Femur (tissue), 1 donor: Measurements from ENCODE around the gene ZMYND8.
"Not testable (repeated sequence)": the region's sequence is repeated elsewhere in the genome, so short reads cannot be mapped to it uniquely, and the experiment has no call there.

ENCODE experiments used
- DNase-seq: peaks from one replicate; pipeline ENCODE4 v3.0.0-alpha.2; 2017

ZMYND8 gene

DNA sequence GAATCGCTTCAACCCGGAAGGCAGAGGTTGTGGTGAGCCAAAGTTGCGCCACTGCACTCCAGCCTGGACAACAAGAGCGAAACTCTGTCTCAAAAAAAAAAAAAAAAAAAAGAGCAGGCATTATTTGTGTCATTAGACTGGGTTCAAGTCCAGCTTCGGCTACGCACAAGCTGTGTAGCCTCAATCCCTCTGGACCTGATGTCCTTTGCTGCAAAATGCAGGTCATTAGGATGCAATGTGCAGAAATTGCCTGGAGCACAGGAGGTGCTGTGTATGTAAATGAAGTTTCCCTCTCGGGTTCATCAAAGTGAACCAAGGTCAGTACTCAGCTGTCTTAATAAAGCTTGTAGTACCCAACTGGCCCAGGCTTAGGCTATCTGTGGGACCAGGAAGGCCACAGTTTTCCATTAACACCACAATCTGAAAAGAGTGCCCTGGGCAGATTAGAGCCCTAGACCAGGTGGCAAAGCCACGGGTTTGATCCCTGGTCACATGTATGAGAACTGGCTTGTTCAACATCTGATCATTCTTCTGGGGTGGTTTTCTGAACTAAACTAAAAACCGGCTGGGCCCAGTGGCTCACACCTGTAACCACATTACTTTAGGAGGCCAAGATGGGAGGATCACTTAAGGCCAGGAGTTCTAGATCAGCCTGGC lies 155.3 kb downstream of the ZMYND8 start:
- DNase-seq: no peak

DNA sequence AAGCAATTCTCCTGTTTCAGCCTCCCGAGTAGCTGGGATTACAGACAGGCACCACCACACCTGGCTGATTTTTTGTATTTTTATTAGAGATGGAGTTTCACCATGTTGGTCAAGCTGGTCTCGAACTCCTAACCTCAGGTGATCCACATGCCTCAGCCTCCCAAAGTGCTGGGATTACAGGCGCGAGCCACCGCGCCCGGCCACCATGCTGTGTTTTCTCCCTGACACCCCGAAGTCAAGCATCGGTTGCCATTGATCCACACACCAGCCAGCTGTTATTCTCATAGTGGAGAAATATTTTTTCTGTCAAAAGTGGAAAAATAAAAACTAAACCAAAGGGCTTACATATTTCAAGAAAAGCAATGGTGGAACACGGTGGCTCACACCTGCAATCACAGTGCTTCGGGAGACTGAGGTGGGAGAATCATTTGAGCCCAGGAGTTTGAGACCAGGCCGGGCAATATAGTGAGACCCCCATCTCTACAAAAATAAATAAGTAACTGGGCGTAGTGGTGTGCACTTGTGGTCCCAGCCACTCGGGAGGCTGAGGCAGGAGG lies 157.4 kb downstream of the ZMYND8 start:
- DNase-seq: no peak

DNA sequence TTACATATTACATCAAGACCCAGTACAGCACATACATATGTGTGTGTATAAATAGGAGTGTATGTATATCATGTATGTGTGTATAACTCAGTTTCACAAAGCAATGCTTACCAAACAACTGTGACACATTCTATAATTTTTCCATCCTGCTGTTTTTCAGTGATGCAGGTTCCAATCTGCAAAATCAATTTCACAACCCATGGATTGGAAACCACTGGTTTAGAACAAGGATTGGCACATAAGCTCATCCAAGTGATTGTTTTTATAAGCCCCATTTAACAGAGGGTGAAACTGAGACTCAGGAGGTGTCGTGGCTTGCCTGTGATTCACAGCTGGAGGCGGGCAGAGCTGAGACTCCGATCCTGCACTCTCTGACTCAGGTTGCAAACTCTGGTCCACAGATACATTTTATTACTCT lies 158.2 kb downstream of the ZMYND8 start:
- no peak for DNase-seq

DNA sequence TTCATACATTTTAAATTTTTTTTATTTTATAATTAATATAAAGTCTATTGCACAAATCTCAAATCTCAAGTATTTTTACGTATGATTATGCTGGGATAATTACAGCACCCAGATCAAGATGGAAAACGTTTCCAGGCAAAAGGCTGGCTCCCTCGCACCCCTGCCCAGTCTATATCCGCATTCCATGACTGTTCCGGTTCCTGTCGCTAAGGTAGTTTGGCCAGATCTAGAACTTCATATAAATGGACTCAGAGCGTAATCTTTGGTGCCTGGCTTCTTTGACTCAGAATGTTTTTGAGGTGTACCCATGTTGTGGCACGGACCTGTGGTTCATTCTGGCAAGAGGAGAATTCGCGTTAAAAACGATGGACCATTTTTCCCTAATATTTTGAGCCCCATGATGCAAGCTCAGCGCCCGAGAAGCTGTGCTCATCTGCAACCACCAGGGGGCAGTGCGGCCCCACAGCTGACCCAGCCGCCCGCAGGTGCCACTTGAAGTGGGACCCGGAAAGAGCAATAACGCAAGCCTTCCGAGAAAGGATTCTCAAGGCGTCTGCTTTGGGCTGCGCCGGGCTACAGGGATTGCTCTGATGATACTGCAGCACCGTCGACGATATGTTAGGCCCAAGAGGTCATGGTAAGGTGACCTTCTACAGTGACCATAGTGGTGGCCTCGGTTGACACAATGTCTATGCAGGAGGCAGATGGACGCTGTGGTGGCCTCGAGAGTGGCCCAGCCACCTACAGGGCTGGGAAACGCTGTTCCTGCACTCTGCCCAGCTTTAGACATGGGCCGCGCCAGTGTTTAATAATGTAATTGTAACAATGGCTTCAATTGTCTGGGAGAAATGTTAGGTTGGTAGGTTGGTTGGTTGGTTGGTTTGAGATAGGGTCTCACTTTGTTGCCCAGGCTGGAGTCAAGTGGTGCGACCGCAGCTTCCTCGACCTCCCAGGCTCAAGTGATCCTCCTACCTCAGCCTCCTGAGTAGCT lies 160.1 kb downstream of the ZMYND8 start:
- DNase-seq: peak; percentile 79

DNA sequence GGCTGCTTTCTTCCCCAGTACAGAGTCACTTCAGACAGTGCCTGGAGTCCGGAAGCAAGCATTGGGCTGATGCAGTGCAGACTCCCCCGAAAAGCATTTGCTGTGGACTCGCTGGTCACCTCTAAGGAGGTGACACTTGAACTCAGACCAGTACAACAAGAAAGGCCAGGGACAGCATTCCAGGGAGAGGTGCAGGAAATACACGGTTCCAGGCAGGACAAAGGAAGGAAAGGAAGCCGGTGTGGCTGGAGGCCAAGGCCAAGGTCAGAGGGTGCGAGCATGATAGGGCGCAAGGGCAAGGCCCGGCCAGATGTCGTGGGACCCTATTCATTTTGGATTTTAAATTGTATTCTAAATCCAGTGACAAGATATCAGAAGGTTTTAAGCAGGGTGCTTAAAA lies 160.9 kb downstream of the ZMYND8 start:
- no peak for DNase-seq

DNA sequence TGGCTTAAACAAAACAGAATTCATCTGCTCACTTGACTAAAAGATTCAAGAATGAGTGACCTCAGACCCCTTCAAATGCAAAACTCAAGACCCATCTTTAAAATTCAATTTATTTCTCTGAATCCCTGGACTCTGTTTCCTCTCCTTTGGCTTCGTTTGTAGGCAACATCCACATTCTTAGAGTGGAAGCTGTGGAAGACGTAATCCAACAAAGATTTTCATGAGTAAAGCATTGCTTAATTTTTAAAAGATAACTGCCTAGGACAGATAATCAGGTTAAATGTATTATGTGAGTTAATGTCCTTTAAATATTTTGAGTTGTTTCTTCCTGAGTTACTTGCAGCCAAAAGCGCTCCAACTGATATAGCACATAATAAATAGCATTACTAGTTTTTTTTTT lies 164.5 kb downstream of the ZMYND8 start:
- no peak for DNase-seq

DNA sequence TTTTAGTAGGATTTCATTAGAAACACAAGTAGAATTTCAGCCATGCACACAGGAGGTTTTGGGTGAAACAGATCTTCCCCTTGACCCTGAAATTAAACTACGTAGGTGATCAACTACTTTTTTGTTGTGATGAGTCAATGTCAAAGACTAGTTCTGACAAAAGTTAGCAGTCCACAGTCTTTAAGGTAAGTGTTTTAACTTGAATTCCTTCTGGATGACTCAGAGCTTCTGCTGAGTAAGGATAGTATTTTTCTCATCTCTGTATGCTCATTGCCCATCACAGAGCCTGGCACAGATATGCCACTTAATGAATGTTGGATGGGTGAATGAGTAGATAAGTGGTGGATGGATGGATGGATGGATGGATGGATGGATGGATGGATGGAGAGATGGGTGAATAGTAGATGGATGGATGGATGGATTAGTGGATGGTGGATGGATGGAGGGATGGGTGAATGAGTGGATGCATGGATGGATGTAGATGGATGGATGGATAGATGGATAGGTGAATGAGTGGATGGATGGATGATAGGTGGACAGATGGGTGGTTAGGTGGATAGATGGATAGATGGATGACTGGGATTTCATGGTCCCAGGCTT lies 165.3 kb downstream of the ZMYND8 start:
- DNase-seq: no peak

DNA sequence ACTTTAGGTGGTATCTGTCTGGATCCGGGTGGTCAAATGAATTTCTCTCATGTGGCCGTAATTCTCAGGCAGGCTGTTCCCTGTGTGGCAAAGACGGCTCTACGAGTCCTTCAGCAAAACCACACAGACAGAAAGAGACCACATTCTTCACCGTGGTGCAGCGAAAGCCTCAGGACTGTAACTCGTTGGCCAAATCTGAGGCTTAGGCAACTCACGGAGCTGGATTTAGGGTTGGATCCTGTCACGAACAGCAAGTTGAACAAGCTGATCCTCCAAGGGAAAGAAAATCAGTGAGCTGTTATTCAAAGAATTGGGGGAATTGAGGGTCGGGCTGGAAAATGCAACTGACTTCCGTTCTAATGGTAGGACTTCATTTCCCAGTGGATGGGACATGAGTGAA lies 167.4 kb downstream of the ZMYND8 start:
- DNase-seq: peak; percentile 35

DNA sequence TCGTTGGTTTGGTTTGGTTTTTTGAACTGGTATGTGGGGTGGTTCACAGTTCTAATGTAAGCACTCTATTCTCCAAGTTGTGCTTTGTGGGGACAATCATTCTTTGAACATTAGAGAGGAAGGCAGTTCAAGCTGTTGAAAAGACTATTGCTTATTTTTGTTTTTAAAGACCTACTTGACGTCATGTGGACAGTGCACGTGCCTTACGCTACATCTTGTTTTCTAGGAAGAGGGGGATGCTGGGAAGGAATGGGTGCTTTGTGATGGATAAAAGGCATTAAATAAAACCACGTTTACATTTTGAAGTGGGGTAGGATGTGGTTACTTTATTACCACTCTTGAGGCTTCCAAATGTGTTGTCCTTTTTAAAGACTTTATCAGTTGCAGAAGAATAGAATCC lies 168.0 kb downstream of the ZMYND8 start:
- no peak for DNase-seq

DNA sequence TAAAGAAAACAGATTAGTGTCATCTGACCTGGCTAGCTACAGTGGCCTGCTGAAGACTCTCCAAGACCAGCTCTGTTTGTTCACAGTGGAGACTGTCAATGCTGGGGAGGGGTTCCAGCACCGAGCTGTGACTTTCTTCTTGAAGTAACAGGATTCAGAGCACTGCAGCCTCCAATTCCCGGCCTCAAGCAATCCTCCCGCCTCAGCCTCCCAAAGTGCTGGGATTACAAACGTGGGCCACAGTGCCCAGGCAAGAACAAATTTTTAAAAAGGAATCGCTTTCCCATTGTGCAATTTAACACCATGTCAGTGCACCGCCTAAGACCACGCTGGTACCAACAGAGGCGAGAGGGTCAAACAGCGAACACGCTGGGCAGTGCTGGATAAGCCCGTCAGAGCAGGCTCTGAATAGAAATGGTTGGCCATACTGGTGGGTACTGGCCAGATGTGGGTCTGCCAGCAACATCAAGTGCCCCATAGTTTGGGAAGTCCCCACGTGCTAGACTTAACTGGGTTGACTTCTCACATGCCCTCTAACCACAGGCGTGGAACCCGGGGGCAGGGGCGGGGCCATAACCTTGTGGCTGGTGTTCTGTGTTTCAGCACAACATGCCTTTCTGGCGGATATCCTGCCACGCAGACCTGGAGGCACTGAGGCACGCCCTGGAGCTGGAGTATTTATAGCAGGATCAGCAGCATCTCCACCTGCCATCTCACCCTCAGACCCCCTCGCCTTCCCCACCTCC lies 168.9 kb downstream of the ZMYND8 start:
- DNase-seq: no peak

DNA sequence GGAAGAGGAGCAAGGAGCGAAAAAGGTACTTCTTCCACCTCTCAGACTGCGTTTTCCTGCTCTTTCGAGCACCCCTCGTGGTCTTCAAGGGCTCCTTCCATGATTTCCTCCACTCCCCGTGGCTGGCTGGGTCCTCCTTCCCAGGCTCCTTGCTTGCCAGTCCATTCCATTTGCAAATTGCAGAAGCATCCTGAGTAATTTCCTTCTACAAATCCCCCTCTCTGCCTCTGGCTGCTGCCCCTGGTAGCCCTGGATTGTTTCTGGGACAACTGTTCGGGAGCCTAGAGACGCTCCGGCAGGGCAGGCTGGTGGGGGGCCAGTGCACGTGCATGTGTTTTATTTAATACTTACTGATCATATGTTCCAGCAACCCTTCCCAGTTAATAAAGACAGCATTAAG lies 173.1 kb downstream of the ZMYND8 start:
- DNase-seq: peak; percentile 63

DNA sequence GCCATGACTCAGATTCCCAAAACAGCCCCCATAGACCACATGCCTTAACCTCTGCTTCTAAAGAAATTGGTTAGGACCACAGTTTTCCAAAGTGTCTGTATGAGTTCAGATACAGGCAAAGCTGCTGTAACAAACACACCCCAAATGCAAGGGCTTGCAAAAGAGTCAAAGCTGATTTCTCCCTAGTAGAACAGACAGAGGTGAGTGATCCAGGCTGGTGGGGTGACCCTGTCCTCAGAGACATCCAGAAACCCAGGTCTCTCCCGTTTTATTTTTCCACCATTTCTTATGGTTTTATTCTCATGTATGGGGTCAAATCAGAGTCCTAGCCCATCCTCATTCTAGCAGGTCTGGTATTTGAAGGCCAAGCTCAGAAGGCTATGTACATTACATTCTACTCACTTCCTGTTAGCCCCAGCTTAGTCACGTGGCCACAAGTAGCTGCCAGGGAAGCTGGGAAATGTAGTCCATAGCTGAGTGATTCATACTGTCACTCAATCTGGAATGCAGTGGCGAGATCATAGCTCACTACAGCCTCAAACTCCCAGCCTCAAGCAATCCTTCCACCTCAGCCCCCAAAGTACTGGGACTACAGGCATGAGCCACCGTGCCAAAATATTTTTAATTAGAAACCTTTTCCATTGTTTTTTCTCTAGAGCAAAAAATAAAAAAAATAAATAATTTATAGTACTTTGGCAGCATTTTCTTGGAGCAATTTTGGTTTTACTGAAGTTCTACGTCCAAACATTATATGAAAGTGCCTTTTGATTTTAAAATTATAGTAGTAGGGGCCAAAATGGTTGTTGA lies 175.2 kb downstream of the ZMYND8 start:
- no peak for DNase-seq

DNA sequence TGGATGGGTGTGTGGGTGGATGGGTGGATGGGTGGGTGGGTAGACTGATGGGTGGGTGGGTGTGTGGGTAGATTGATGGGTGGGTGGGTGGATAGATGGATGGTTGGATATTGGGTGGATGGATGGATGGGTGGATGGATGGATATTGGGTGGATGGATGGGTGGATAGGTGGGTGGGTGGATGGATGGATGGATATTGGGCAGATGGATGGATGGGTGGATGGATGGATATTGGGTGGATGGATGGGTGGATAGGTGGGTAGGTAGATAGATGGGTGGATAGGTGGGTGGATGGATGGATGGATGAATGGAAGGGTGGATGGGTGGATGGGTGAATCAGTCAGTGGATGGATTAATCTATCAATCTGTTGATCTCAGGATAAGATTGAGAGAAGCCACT lies 177.2 kb downstream of the ZMYND8 start:
- no peak for DNase-seq

DNA sequence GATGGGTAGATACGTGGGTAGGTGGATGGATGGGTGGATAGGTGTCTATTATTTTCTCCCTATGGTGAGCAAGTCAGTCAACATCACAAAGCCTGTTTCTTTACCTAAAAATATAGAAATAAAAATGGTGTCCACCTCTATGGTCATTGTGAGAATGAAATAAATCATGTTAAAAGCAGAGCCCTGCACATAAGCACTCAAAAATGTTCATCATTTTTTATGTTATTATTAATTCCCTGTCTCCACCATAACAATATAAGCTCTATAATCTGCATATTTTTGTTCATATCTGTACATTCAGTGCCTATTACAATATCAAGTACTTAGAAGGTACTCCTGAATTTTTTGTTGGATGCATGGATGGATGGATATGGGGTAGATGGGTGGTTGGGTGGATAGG lies 177.6 kb downstream of the ZMYND8 start:
- no peak for DNase-seq

DNA sequence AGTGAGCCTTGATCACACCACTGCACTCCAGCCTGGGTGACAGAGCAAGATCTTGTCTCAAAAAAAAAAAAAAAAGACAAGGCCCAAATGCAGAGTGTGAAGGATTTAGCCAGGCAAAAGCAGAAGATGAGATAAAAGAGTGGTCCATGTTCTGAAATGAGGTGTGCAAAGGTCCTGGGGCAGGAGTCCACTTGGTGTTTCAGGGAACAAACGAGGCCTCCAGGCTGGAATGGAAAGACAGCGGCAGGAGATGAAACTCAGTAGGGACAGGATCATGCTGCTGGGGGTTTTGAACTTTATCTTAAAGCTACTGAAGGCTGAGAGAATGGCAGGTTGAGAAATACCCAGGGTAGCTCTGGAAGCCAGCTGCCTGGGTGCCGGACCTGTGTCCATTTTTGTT lies 178.2 kb downstream of the ZMYND8 start:
- DNase-seq: no peak

DNA sequence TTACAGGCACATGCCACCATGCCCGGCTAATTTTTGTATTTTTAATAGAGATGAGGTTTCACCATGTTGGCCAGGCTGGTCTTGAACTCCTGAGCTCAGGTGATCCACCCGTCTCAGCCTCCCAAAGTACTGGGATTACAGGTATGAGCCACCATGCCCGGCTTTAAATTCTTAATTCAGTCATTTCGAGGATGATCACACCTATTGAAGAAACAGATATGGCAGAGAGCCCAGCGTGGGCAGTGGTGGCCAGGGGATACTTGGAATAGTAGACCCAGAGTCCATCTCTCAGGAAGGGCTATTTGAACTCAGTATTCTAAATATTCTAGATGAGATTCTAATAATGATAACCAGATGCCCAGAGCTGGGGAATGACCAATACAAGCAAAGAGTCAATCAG lies 180.3 kb downstream of the ZMYND8 start:
- not testable (repeated sequence) for DNase-seq

DNA sequence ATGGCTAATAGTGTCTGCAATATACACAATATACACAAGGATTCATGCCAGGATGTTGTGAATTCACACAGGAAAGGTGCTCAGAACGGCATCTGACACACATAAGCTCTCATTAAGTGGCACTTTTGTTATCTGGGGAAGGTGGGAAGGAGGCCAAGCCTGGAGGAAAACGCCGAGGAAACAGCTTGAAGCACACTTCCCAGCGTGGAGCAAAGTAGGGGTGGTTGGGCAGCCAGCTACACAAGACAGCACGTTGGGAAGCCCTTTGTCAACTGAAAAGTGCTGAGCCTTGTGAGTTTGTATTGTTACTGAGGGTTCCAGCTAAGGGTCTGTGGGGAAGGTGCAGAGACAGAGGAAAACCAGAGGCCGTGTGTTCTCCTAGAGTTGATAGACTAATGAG lies 181.0 kb downstream of the ZMYND8 start:
- DNase-seq: no peak

DNA sequence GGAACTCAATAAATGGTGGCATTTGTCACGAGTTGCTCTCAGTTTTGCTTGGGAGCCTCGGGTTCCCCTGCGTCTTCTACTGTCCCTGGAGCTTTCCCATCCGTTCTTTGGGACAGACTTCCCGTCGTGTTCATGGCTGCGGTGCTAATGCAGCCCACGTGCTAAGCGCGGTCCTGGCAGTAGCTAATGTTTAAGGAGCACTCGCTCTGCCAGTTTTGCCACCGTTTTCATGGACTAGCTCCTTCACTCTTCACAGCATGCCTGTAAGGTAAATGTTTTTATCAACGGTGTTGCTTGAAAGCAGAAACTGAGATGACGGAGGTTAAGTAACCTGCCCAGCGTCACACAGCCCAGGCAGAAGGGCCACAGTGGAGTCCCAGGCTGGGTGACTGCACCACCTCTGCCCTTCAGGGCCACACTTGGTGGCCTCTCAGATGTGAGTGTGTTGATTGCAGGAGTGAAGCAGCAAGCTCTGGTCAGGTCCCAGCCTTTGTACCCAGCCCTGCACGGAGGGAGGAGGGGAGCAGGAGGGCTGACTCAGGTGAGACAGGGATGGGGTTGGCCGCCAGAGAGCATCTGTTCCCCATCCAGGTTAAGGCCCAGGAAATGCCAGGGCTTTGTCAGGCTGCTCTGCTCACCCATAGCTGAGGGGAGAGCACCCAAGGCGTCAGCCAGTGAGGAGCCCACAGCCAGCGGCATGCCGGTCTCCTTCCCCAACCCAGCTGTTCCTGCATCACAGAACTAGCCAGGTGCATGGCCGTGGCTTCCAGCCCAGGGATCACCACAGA lies 181.8 kb downstream of the ZMYND8 start:
- DNase-seq: no peak

DNA sequence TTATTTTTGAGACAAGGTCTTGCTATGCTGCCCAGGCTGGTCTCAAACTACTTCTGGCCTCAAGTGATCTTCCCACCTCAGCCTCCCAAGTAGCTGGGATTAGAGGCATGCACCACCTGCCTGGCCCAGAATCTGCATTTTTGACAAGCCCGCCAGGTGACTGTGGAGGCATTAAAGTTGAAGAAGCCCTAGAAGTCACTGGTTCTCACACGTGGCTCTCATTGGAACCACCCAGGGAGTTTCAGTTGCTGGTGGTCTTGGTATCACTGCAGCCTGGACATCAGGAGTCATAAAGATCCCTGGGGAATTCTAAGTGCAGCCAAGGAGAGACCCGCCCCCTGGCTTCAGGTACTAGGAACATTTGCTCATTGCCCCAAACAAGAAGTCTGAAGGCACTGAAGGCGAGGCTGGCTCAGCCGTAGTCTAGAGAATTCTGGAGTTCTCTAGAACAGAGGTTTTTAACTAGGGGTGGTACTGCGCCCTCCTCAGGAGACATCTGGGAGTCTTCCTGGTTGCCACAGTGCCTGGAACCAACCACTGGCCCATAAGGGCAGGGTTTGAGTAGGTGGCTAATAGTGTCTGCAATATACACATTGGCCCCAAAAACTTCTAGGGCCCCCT lies 182.8 kb downstream of the ZMYND8 start:
- DNase-seq: no peak

DNA sequence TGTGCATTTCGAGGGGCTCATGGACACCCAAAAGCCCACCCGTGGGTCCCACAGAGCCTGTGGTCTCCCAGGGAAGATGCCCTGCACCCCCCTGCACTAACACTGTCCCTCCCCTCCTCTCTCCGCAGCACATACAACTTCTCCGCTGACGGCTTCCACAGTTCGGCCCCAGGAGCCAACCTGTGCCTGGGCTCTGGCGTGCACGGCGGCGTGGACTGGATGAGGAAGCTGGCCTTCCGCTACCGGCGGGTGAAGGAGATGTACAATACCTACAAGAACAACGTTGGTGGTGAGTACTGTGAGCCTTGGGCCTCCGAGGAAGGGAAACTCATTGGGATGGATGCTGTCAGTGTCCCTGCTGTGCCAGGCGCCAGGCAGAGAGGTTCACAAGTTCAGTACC lies 183.9 kb downstream of the ZMYND8 start:
- no peak for DNase-seq

DNA sequence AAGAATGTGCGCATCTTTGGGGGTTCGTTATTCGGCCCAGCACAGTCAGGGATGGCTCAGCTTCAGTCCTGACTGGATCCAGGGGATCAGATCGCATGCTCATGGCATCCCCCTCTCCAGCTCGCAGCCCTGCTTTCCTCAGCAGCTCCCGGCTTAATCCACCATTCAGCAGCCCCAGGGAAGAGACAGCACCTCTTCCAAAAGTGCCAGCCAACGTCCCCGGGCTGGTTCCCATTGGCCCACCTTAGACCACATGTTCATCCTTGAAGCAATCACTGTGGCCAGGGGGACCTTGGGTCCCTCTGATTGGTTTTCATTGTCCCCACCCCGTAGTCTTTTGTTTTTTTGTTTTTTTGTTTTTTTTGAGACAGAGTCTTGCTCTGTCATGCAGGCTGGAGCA lies 188.7 kb downstream of the ZMYND8 start:
- no peak for DNase-seq
